Peyer's patch (tissue), 4 donors: ENCODE measurements around the gene ABCC5.

ENCODE experiments used
- CTCF ChIP-seq, 6 experiments: fragments of 450-650 bp in 4 of 6; fragments of 200-600 bp in 2 of 6; sonication (generic) in 1 of 6; IDR thresholded peaks; one replicate each; pipeline ENCODE4 v1.5.1; 2017 to 2019; ENCODE audit warnings: antibody characterized with exemption in 6 of 6, mild to moderate bottlenecking in 3 of 6, moderate library complexity in 1 of 6
- POLR2A ChIP-seq, 2 donors: fragments of 450-650 bp; IDR thresholded peaks; one replicate each; pipeline ENCODE4 v1.5.1; 2017; ENCODE audit warnings: antibody characterized with exemption in 2 of 2, mild to moderate bottlenecking in 2 of 2, moderate library complexity in 2 of 2

- no peak for TF ChIP-seq CTCF (IDR thresholded peaks at IDR 0.05)
- TF ChIP-seq POLR2A (IDR thresholded peaks at IDR 0.05) = no peak
These were observed 92.7 kb downstream of the ABCC5 start for GRCh38 chr3:183924956-183925355.
